ENCODE data around the gene MECP2.

DNA sequence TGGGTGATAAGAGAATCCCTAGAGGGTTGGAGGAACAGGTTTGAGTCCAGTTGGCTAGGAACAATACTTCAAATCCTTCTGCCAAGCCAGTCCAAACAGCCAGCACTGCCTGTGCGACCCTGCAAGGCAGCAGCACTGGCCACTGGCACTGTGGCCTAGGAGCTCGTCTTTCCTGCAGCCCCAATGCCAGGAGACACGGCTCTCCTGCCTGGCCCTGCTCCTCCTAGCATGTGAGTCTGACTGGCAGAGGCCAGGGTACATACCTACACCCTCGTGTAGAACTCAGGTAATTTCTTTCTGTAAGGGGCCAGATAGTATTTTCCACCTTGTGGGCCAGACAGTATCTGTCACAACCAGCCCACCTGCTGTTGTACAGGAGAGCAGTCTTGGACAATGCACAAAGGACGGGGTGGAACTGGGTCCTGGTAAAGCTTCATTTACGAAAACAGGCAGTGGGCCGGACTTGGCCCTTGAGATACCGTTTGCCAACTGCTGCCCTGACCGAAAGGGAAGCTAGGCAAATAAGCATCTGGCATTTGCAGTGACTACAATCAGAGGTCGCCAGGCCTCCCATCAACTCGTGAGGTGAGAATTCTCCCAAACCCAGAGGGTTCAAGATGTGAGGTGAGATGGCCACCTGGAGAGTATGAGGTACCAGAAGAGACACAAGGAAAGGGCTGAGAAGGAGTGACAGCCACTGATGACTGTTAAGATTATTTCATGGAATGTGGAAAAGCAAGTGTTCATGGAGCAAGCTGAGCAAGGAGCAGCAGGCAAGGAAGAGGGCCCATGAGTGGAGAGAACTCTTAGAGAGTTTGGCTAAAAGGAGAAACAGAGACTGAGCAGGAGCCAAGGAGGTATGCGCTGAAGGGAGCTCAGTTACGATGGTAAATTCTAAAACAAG lies 48.1 kb downstream of the MECP2 start:
- TF ChIP-seq POLR2AphosphoS5 (IDR thresholded peaks at IDR 0.05) (no peak), POLR2A (IDR thresholded peaks at IDR 0.05; ENCODE audit: low read depth) (no peak)
- TF ChIP-seq, protein P1, sequence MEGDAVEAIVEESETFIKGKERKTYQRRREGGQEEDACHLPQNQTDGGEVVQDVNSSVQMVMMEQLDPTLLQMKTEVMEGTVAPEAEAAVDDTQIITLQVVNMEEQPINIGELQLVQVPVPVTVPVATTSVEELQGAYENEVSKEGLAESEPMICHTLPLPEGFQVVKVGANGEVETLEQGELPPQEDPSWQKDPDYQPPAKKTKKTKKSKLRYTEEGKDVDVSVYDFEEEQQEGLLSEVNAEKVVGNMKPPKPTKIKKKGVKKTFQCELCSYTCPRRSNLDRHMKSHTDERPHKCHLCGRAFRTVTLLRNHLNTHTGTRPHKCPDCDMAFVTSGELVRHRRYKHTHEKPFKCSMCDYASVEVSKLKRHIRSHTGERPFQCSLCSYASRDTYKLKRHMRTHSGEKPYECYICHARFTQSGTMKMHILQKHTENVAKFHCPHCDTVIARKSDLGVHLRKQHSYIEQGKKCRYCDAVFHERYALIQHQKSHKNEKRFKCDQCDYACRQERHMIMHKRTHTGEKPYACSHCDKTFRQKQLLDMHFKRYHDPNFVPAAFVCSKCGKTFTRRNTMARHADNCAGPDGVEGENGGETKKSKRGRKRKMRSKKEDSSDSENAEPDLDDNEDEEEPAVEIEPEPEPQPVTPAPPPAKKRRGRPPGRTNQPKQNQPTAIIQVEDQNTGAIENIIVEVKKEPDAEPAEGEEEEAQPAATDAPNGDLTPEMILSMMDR (IDR thresholded peaks at IDR 0.05) = no peak

Data from esophagus muscularis mucosa (tissue), 3 donors.